IMR-90 (cell line): Measurements from ENCODE around the gene TRIM27. TPM values are rescaled to one million over a fixed set of nuclear protein-coding genes. Genes with fewer than 3 reads are reported as not detected.

Source experiments
- ATAC-seq: fragments of 200-7000 bp; cut with Tn5 transposase; 2 replicates; pipeline ENCODE4 v1.9.1; 2020; ENCODE audit warnings: low read depth, mild to moderate bottlenecking, moderate library complexity
- BruUV-seq: library from RNA; stranded (reverse); fragments of 400-500 nt; replicated peaks from 2 replicates; lab custom pipeline; 2021; lab: Mats Ljungman, UMichigan
- CTCF ChIA-PET: fragments of 300-600 bp; formaldehyde crosslinking; extraction: SDS; loops from one replicate; lab custom pipeline; 2021; ENCODE audit warnings: antibody characterized with exemption; lab: Yijun Ruan, JAX
- POLR2A ChIA-PET: fragments of 300-600 bp; sonication (Branson Sonifier 250); formaldehyde crosslinking; loops from one replicate; lab custom pipeline; 2022; ENCODE audit warnings: antibody characterized with exemption; ENCODE audit not compliant: unreplicated experiment; lab: Charles Lee
- DNase-seq: peaks from one replicate; pipeline ENCODE4 v3.0.0; 2013
- H2AFZ ChIP-seq: replicated peaks from 2 replicates; pipeline ENCODE3; 2013; ENCODE audit warnings: low read length, mild to moderate bottlenecking; ENCODE audit not compliant: poor library complexity
- H2AK5ac ChIP-seq: 2 replicates; pipeline ENCODE4 v1.6.1; 2013; ENCODE audit warnings: low read depth, low read length, inconsistent platforms
- H2AK9ac ChIP-seq: replicated peaks from 2 replicates; pipeline ENCODE3; 2013; ENCODE audit warnings: mild to moderate bottlenecking, low read depth, low read length, moderate library complexity; ENCODE audit not compliant: poor library complexity
- H2BK120ac ChIP-seq: 2 replicates; pipeline ENCODE4 v1.6.1; 2013; ENCODE audit warnings: low read depth, low read length, inconsistent platforms
- H2BK15ac ChIP-seq: 3 replicates; pipeline ENCODE4 v1.6.1; 2013; ENCODE audit warnings: low read depth, low read length, inconsistent platforms
- H2BK20ac ChIP-seq: 2 replicates; pipeline ENCODE4 v1.6.1; 2013; ENCODE audit warnings: low read depth, mild to moderate bottlenecking, inconsistent platforms, low read length, moderate library complexity
- H2BK5ac ChIP-seq: 2 replicates; pipeline ENCODE4 v1.6.1; 2013; ENCODE audit warnings: mild to moderate bottlenecking, low read depth, low read length, inconsistent platforms; ENCODE audit not compliant: poor library complexity, severe bottlenecking
- H3K14ac ChIP-seq: replicated peaks from 2 replicates; pipeline ENCODE4 v1.6.1; 2013; ENCODE audit warnings: low read depth, low read length, inconsistent platforms
- H3K18ac ChIP-seq: 2 replicates; pipeline ENCODE4 v1.6.1; 2013; ENCODE audit warnings: low read depth, low read length, control low read depth
- H3K23ac ChIP-seq: 2 replicates; pipeline ENCODE4 v1.6.1; 2013; ENCODE audit warnings: low read depth, low read length, inconsistent platforms
- H3K27ac ChIP-seq: 2 replicates; pipeline ENCODE4 v1.5.1; 2013; ENCODE audit warnings: mild to moderate bottlenecking, control low read depth, low read length; ENCODE audit not compliant: insufficient read depth
- H3K27me3 ChIP-seq: 2 replicates; pipeline ENCODE4 v1.6.1; 2013; ENCODE audit warnings: low read length; ENCODE audit not compliant: control insufficient read depth, insufficient read depth
- H3K36me3 ChIP-seq: 2 replicates; pipeline ENCODE4 v1.6.1; 2013; ENCODE audit warnings: low read length, mixed read lengths; ENCODE audit not compliant: control insufficient read depth, insufficient read depth
- H3K4ac ChIP-seq: 2 replicates; pipeline ENCODE4 v1.6.1; 2013; ENCODE audit warnings: low read depth, low read length, inconsistent platforms
- H3K4me1 ChIP-seq: 2 replicates; pipeline ENCODE4 v1.6.1; 2013; ENCODE audit warnings: low read length, mixed read lengths; ENCODE audit not compliant: control insufficient read depth, insufficient read depth
- H3K4me2 ChIP-seq: 2 replicates; pipeline ENCODE4 v1.6.1; 2013; ENCODE audit warnings: low read depth, mild to moderate bottlenecking, control low read depth, low read length, moderate library complexity
- H3K4me3 ChIP-seq: 2 replicates; pipeline ENCODE4 v1.5.1; 2013; ENCODE audit warnings: low read depth, mild to moderate bottlenecking, control low read depth, low read length, moderate library complexity; ENCODE audit not compliant: insufficient read depth
- H3K56ac ChIP-seq: 2 replicates; pipeline ENCODE4 v1.6.1; 2013; ENCODE audit warnings: low read length, inconsistent platforms; ENCODE audit not compliant: insufficient read depth; ENCODE audit errors: extremely low read depth
- H3K79me1 ChIP-seq, 2 experiments: 2 replicates each; pipeline ENCODE4 v1.6.1; 2013; ENCODE audit warnings: low read length in 2 of 2, inconsistent platforms in 1 of 2, low read depth in 1 of 2
- H3K9ac ChIP-seq: 2 replicates; pipeline ENCODE4 v1.6.1; 2013; ENCODE audit warnings: low read depth, low read length, control low read depth
- H3K9me1 ChIP-seq: 2 replicates; pipeline ENCODE4 v1.6.1; 2013; ENCODE audit warnings: low read length, inconsistent platforms; ENCODE audit not compliant: insufficient read depth
- H3K9me3 ChIP-seq: 2 replicates; pipeline ENCODE4 v1.6.1; 2013; ENCODE audit warnings: low read length; ENCODE audit not compliant: control insufficient read depth, insufficient read depth
- H4K20me1 ChIP-seq: 2 replicates; pipeline ENCODE4 v1.6.1; 2013; ENCODE audit warnings: low read length, inconsistent platforms; ENCODE audit not compliant: insufficient read depth
- H4K5ac ChIP-seq: 2 replicates; pipeline ENCODE4 v1.6.1; 2013; ENCODE audit warnings: mild to moderate bottlenecking, low read depth, low read length, control low read depth
- H4K8ac ChIP-seq, 2 experiments: 2 replicates each; pipeline ENCODE4 v1.6.1; 2013; ENCODE audit warnings: low read depth in 2 of 2, low read length in 2 of 2, control low read depth in 1 of 2, inconsistent platforms in 1 of 2
- H4K91ac ChIP-seq: 2 replicates; pipeline ENCODE4 v1.6.1; 2013; ENCODE audit warnings: low read depth, low read length, inconsistent platforms; ENCODE audit not compliant: insufficient read depth
- BHLHE40 ChIP-seq: fragments of 150-350 bp; IDR thresholded peaks from 2 replicates; pipeline ENCODE4 v1.6.1; 2016; ENCODE audit warnings: mild to moderate bottlenecking, low read depth, low read length
- CEBPB ChIP-seq: IDR thresholded peaks from 2 replicates; pipeline ENCODE4 v1.6.1; 2012; ENCODE audit warnings: low read depth, low read length, improper control_type of control experiment
- CHD1 ChIP-seq: IDR thresholded peaks from 2 replicates; pipeline ENCODE4 v1.6.1; 2012; ENCODE audit warnings: low read depth, low read length, improper control_type of control experiment
- FOS ChIP-seq: fragments of 150-350 bp; IDR thresholded peaks from 2 replicates; pipeline ENCODE4 v1.6.1; 2016; ENCODE audit warnings: low read depth, low read length
- MAFK ChIP-seq: IDR thresholded peaks from 2 replicates; pipeline ENCODE4 v1.6.1; 2012; ENCODE audit warnings: low read depth, low read length, improper control_type of control experiment
- MAZ ChIP-seq: IDR thresholded peaks from 2 replicates; pipeline ENCODE4 v1.6.1; 2012; ENCODE audit warnings: low read depth, mild to moderate bottlenecking, low read length, improper control_type of control experiment, moderate library complexity, borderline replicate concordance
- NFE2L2 ChIP-seq: fragments of 150-350 bp; IDR thresholded peaks from 2 replicates; pipeline ENCODE4 v1.6.1; 2016; ENCODE audit warnings: low read depth, mild to moderate bottlenecking, low read length
- POLR2A ChIP-seq: IDR thresholded peaks from 2 replicates; pipeline ENCODE4 v1.6.1; 2012; ENCODE audit warnings: mild to moderate bottlenecking, low read depth, low read length
- RAD21 ChIP-seq: IDR thresholded peaks from 2 replicates; pipeline ENCODE4 v1.6.1; 2012; ENCODE audit warnings: low read length, improper control_type of control experiment
- RCOR1 ChIP-seq: IDR thresholded peaks from 2 replicates; pipeline ENCODE4 v1.6.1; 2012; ENCODE audit warnings: mild to moderate bottlenecking, low read length, improper control_type of control experiment; ENCODE audit not compliant: insufficient replicate concordance
- RFX5 ChIP-seq: IDR thresholded peaks from 2 replicates; pipeline ENCODE4 v1.8.0; 2012; ENCODE audit warnings: low read depth, mild to moderate bottlenecking, low read length, moderate library complexity
- SMC3 ChIP-seq: fragments of 150-350 bp; IDR thresholded peaks from 2 replicates; pipeline ENCODE4 v1.6.1; 2016; ENCODE audit warnings: low read depth, mild to moderate bottlenecking, antibody characterized with exemption, low read length, moderate library complexity
- WGBS, 2 experiments: methylation state at CpG; one replicate each; pipeline versions ENCODE4 v1.1.5 to v1.1.7; 2013; ENCODE audit warnings: missing lambda C conversion rate in 2 of 2; ENCODE audit not compliant: insufficient read length in 1 of 2; ENCODE audit errors: extremely low coverage in 2 of 2; 5-methylcytosine and 5-hydroxymethylcytosine counted together
- dilution Hi-C: fragments of 300-500 bp; cut with HindIII; formaldehyde crosslinking; loops from one replicate; pipeline ENCODE4 v1.14.3; 2018; ENCODE audit warnings: low sequenced_read_pairs; ENCODE audit not compliant: unreplicated experiment
- in situ Hi-C: fragments of 300-500 bp; cut with MboI; formaldehyde crosslinking; loops from 3 replicates; pipeline ENCODE4 v1.14.3; 2019; ENCODE audit warnings: low sequenced_read_pairs, inconsistent platforms, mixed read lengths
- intact Hi-C: fragments of 100-400 bp; cut with micrococcal nuclease; formaldehyde crosslinking; loops from 2 replicates; pipeline ENCODE4 v1.10.0; 2022
- polyA plus RNA-seq, 3 experiments: library from polyadenylated mRNA; depleted of rRNA; stranded (reverse); fragments of >200 nt; gene quantifications; 2 replicates each; pipeline ENCODE4 v1.2.3, GENCODE V29; 2012; ENCODE audit warnings: low replicate concordance in 1 of 3
- total RNA-seq: library from RNA; depleted of rRNA; stranded (reverse); fragments of >200 nt; gene quantifications from 2 replicates; pipeline ENCODE4 v1.2.3, GENCODE V29; 2012
- TF ChIP-seq, protein P1 (sequence below): fragments of 150-350 bp; IDR thresholded peaks from 2 replicates; pipeline ENCODE4 v1.6.1; 2016; ENCODE audit warnings: low read depth, mild to moderate bottlenecking, low read length, moderate library complexity, borderline replicate concordance
- TF ChIP-seq, protein P2 (sequence below): conservative IDR thresholded peaks from 2 replicates; pipeline ENCODE4 v1.5.1; 2012; ENCODE audit warnings: mild to moderate bottlenecking, low read depth, low read length, improper control_type of control experiment

Gene TRIM27
- total and polyA plus RNA-seq, 2 of the 4 experiments (the other 2 are of a cell fraction): 44.4 to 48.0 TPM

GRCh38 chr6:28947067-28947765, 23.4 kb upstream of the TRIM27 start:
- 80% methylated on average over 2 of the region's 6 CpGs; no CpG with 5 or more reads in 1 of the 2 experiments for WGBS, 2 experiments
- no peak for ATAC-seq
- no peaks in the 10 kb centered on the region for H3K9me3 ChIP-seq
- no peak overlapping the region for H2AK9ac ChIP-seq
- ChIA-PET CTCF (no interaction called here), POLR2A (no interaction called here)
- H3K27me3 ChIP-seq: no peaks in the 10 kb centered on the region
- no peaks in the 10 kb centered on the region for H3K79me1 ChIP-seq
- H4K8ac ChIP-seq: no peak overlapping the region
- no peak overlapping the region for H3K14ac ChIP-seq
- no peaks in the 10 kb centered on the region; the same call in 1 of the 2 replicates for H3K4me1 ChIP-seq
- H4K5ac ChIP-seq: no peak overlapping the region
- no peaks in the 10 kb centered on the region for H3K36me3 ChIP-seq
- H2BK5ac ChIP-seq: no peak overlapping the region
- no peak overlapping the region for H3K4me3 ChIP-seq
- dilution Hi-C loops: no loop called here
- in situ Hi-C loops: no loop called here
- TF ChIP-seq, protein P1, sequence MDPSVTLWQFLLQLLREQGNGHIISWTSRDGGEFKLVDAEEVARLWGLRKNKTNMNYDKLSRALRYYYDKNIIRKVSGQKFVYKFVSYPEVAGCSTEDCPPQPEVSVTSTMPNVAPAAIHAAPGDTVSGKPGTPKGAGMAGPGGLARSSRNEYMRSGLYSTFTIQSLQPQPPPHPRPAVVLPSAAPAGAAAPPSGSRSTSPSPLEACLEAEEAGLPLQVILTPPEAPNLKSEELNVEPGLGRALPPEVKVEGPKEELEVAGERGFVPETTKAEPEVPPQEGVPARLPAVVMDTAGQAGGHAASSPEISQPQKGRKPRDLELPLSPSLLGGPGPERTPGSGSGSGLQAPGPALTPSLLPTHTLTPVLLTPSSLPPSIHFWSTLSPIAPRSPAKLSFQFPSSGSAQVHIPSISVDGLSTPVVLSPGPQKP: no peak
- TF ChIP-seq CHD1: no peak
- TF ChIP-seq MAZ: no peak
- no peak for TF ChIP-seq RAD21
- TF ChIP-seq, protein P2, sequence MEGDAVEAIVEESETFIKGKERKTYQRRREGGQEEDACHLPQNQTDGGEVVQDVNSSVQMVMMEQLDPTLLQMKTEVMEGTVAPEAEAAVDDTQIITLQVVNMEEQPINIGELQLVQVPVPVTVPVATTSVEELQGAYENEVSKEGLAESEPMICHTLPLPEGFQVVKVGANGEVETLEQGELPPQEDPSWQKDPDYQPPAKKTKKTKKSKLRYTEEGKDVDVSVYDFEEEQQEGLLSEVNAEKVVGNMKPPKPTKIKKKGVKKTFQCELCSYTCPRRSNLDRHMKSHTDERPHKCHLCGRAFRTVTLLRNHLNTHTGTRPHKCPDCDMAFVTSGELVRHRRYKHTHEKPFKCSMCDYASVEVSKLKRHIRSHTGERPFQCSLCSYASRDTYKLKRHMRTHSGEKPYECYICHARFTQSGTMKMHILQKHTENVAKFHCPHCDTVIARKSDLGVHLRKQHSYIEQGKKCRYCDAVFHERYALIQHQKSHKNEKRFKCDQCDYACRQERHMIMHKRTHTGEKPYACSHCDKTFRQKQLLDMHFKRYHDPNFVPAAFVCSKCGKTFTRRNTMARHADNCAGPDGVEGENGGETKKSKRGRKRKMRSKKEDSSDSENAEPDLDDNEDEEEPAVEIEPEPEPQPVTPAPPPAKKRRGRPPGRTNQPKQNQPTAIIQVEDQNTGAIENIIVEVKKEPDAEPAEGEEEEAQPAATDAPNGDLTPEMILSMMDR: no peak
- no peak for TF ChIP-seq BHLHE40
- TF ChIP-seq MAFK: no peak
- no peak for TF ChIP-seq RCOR1
- no peak for TF ChIP-seq RFX5
- TF ChIP-seq CEBPB: no peak
- no peak for TF ChIP-seq NFE2L2
- no peak for TF ChIP-seq POLR2A
- no peak for TF ChIP-seq FOS
- TF ChIP-seq SMC3: no peak
- intact Hi-C loops: loop anchor here (10.0 kb wide), 1 partner anchor 1472 kb away; the partner anchor contains the start of gene ZNF184
- no peak overlapping the region for H3K18ac ChIP-seq
- H3K9ac ChIP-seq: no peak overlapping the region
- no peak overlapping the region for H3K56ac ChIP-seq
- H2BK20ac ChIP-seq: no peak overlapping the region
- H2BK120ac ChIP-seq: no peak overlapping the region
- no peaks in the 10 kb centered on the region for H3K9me1 ChIP-seq
- H3K23ac ChIP-seq: no peak overlapping the region
- H3K27ac ChIP-seq: no peak overlapping the region
- H2AFZ ChIP-seq: no peak overlapping the region
- no TSS peak for BruUV-seq
- H2BK15ac ChIP-seq: no peak overlapping the region
- no peaks in the 10 kb centered on the region for H4K20me1 ChIP-seq
- H2AK5ac ChIP-seq: no peak overlapping the region
- DNase-seq: no peak
- H3K4ac ChIP-seq: no peak overlapping the region
- H4K91ac ChIP-seq: no peak overlapping the region
- no peak overlapping the region for H3K4me2 ChIP-seq
